ENCODE data around the gene HBE1. TPM values are rescaled to one million over a fixed set of nuclear protein-coding genes. Genes with fewer than 3 reads are reported as not detected.

HBE1 gene
- total RNA-seq, 1 donor from 2014 or later: not detected

GRCh38 chr11:5310423-5310822 is 40.7 kb upstream of the HBE1 start:
- H3K36me3 Mint-ChIP-seq (ENCODE audit: low read depth, unreplicated experiment): no peaks in the 10 kb centered on the region
- Histone ChIP-seq H3K9me3 (ENCODE audit: insufficient read depth, low read depth, low read length) (no peaks in the 10 kb centered on the region), H3K27ac (ENCODE audit: low read depth, low read length) (no peak overlapping the region), H4K20me1 (ENCODE audit: insufficient read depth, low read length) (no peaks in the 10 kb centered on the region), H3K4me1 (ENCODE audit: insufficient read depth, low read length) (no peaks in the 10 kb centered on the region), H2AFZ (ENCODE audit: low read depth, low read length) (no peak overlapping the region), H3K36me3 (ENCODE audit: insufficient read depth, low read length) (no peaks in the 10 kb centered on the region), H3K4me3 (ENCODE audit: insufficient read depth, low read depth, low read length) (no peak overlapping the region), H3K27me3 (ENCODE audit: insufficient read depth, low read length) (no peaks in the 10 kb centered on the region), H3K79me2 (ENCODE audit: insufficient read depth, low read length) (no peaks in the 10 kb centered on the region), H3K4me2 (ENCODE audit: low read length) (no peak overlapping the region), H3K9ac (ENCODE audit: low read length) (no peak overlapping the region)
- no peak for DNase-seq (ENCODE audit: low read depth)
- peaks cover 2% of the 10 kb centered on the region for H3K4me1 Mint-ChIP-seq (ENCODE audit: low read depth, unreplicated experiment)
- no peak for FAIRE-seq
- H3K9me3 Mint-ChIP-seq (ENCODE audit: unreplicated experiment): no peaks in the 10 kb centered on the region
- H3K27me3 Mint-ChIP-seq (ENCODE audit: low read depth, unreplicated experiment): no peaks in the 10 kb centered on the region
- H3K4me3 Mint-ChIP-seq (ENCODE audit: unreplicated experiment): no peak overlapping the region
- TF ChIP-seq CTCF (IDR thresholded peaks at IDR 0.05; ENCODE audit: insufficient read depth, low read depth, low read length) (no peak), EZH2 (IDR thresholded peaks at IDR 0.05; ENCODE audit: insufficient read depth, low read length) (no peak)
- no peak overlapping the region for H3K27ac Mint-ChIP-seq (ENCODE audit: unreplicated experiment)

- H3K9me3 ChIP-seq (ENCODE audit: insufficient read depth, low read depth, low read length): no peaks in the 10 kb centered on the region
- H3K27me3 ChIP-seq (ENCODE audit: insufficient read depth, low read length): no peaks in the 10 kb centered on the region
- no peaks in the 10 kb centered on the region for H3K36me3 ChIP-seq (ENCODE audit: insufficient read depth, low read length)
- H3K4me1 Mint-ChIP-seq (ENCODE audit: low read depth, unreplicated experiment): peaks cover 4% of the 10 kb centered on the region
- no peak overlapping the region for H2AFZ ChIP-seq (ENCODE audit: low read depth, low read length)
- no peak overlapping the region for H3K4me2 ChIP-seq (ENCODE audit: low read length)
- H3K4me3 ChIP-seq (ENCODE audit: insufficient read depth, low read depth, low read length): no peak overlapping the region
- TF ChIP-seq EZH2 (IDR thresholded peaks at IDR 0.05; ENCODE audit: insufficient read depth, low read length) (no peak), CTCF (IDR thresholded peaks at IDR 0.05; ENCODE audit: insufficient read depth, low read depth, low read length) (no peak)
- no peaks in the 10 kb centered on the region for H3K27me3 Mint-ChIP-seq (ENCODE audit: low read depth, unreplicated experiment)
- FAIRE-seq (no peak), DNase-seq (ENCODE audit: low read depth) (no peak)
- peak overlapping the region; percentile 55 for H3K27ac Mint-ChIP-seq (ENCODE audit: unreplicated experiment)
- H3K36me3 Mint-ChIP-seq (ENCODE audit: low read depth, unreplicated experiment): no peaks in the 10 kb centered on the region
- H3K9me3 Mint-ChIP-seq (ENCODE audit: unreplicated experiment): no peaks in the 10 kb centered on the region
- no peak overlapping the region for H3K9ac ChIP-seq (ENCODE audit: low read length)
- H3K79me2 ChIP-seq (ENCODE audit: insufficient read depth, low read length): no peaks in the 10 kb centered on the region
- H3K4me1 ChIP-seq (ENCODE audit: insufficient read depth, low read length): no peaks in the 10 kb centered on the region
- H4K20me1 ChIP-seq (ENCODE audit: insufficient read depth, low read length): no peaks in the 10 kb centered on the region
- H3K27ac ChIP-seq (ENCODE audit: low read depth, low read length): no peak overlapping the region
- H3K4me3 Mint-ChIP-seq (ENCODE audit: unreplicated experiment): no peak overlapping the region
Measured at GRCh38 chr11:5307256-5308019, 37.7 kb upstream of the HBE1 start.

GRCh38 chr11:5304046-5304445 is 34.3 kb upstream of the HBE1 start:
- Histone ChIP-seq H2AFZ (ENCODE audit: low read depth, low read length) (no peak overlapping the region), H3K9me3 (ENCODE audit: insufficient read depth, low read depth, low read length) (no peaks in the 10 kb centered on the region), H3K36me3 (ENCODE audit: insufficient read depth, low read length) (no peaks in the 10 kb centered on the region), H3K27me3 (ENCODE audit: insufficient read depth, low read length) (no peaks in the 10 kb centered on the region), H3K27ac (ENCODE audit: low read depth, low read length) (no peak overlapping the region), H4K20me1 (ENCODE audit: insufficient read depth, low read length) (no peaks in the 10 kb centered on the region), H3K4me2 (ENCODE audit: low read length) (no peak overlapping the region), H3K4me1 (ENCODE audit: insufficient read depth, low read length) (no peaks in the 10 kb centered on the region), H3K4me3 (ENCODE audit: insufficient read depth, low read depth, low read length) (no peak overlapping the region), H3K9ac (ENCODE audit: low read length) (no peak overlapping the region), H3K79me2 (ENCODE audit: insufficient read depth, low read length) (no peaks in the 10 kb centered on the region)
- H3K27ac Mint-ChIP-seq (ENCODE audit: unreplicated experiment): no peak overlapping the region
- no peak for TF ChIP-seq EZH2 (IDR thresholded peaks at IDR 0.05; ENCODE audit: insufficient read depth, low read length)
- no peak for TF ChIP-seq CTCF (IDR thresholded peaks at IDR 0.05; ENCODE audit: insufficient read depth, low read depth, low read length)
- no peaks in the 10 kb centered on the region for H3K9me3 Mint-ChIP-seq (ENCODE audit: unreplicated experiment)
- no peak for DNase-seq (ENCODE audit: low read depth)
- H3K36me3 Mint-ChIP-seq (ENCODE audit: low read depth, unreplicated experiment): no peaks in the 10 kb centered on the region
- H3K4me3 Mint-ChIP-seq (ENCODE audit: unreplicated experiment): no peak overlapping the region
- no peaks in the 10 kb centered on the region for H3K27me3 Mint-ChIP-seq (ENCODE audit: low read depth, unreplicated experiment)
- peak; percentile 62 for FAIRE-seq
- peaks cover 4% of the 10 kb centered on the region for H3K4me1 Mint-ChIP-seq (ENCODE audit: low read depth, unreplicated experiment)
